ENCODE data around the gene SLC23A1. TPM values are rescaled to one million over a fixed set of nuclear protein-coding genes. Genes with fewer than 3 reads are reported as not detected.
"Not testable (repeated sequence)": the region's sequence is repeated elsewhere in the genome, so short reads cannot be mapped to it uniquely, and the experiment has no call there.

The SLC23A1 gene
- total RNA-seq, 1 experiment from 2014 or later = not detected

- POLR2A ChIA-PET = no interaction called here
- Histone ChIP-seq H3K4me1 (ENCODE audit: control insufficient read depth, insufficient read depth, low read length) (no peaks in the 10 kb centered on the region), H3K27me3 (ENCODE audit: control insufficient read depth, insufficient read depth, low read length) (no peaks in the 10 kb centered on the region), H3K36me3 (ENCODE audit: control insufficient read depth, insufficient read depth, low read length) (no peaks in the 10 kb centered on the region), H3K27ac (ENCODE audit: low read length) (no peak overlapping the region), H3K9me3 (ENCODE audit: control insufficient read depth, insufficient read depth, low read depth, low read length) (no peaks in the 10 kb centered on the region), H3K4me3 (ENCODE audit: low read depth in 2 of 2, low read length in 2 of 2) (no peak overlapping the region)
- CTCF ChIA-PET = interaction anchor here (0.5 kb wide), 1 partner anchor 600 kb away, joined by 3 read pairs; no protein-coding TSS in a partner anchor
- BruUV-seq (replicated peaks) = TSS peak; percentile 44
- in situ Hi-C loops (cut with HindIII; ENCODE audit: low pct_unique_long_range_greater_than_20kb, low sequenced_read_pairs) (no loop called here), intact Hi-C loops (cut with micrococcal nuclease; ENCODE audit: unreplicated experiment) (no loop called here)
- ATAC-seq (no peak), DNase-seq (ENCODE audit: low read depth, low spot score) (no peak)
- TF ChIP-seq, protein P1, sequence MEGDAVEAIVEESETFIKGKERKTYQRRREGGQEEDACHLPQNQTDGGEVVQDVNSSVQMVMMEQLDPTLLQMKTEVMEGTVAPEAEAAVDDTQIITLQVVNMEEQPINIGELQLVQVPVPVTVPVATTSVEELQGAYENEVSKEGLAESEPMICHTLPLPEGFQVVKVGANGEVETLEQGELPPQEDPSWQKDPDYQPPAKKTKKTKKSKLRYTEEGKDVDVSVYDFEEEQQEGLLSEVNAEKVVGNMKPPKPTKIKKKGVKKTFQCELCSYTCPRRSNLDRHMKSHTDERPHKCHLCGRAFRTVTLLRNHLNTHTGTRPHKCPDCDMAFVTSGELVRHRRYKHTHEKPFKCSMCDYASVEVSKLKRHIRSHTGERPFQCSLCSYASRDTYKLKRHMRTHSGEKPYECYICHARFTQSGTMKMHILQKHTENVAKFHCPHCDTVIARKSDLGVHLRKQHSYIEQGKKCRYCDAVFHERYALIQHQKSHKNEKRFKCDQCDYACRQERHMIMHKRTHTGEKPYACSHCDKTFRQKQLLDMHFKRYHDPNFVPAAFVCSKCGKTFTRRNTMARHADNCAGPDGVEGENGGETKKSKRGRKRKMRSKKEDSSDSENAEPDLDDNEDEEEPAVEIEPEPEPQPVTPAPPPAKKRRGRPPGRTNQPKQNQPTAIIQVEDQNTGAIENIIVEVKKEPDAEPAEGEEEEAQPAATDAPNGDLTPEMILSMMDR (IDR thresholded peaks at IDR 0.05) = no peak
- TF ChIP-seq TCF7L2 (IDR thresholded peaks at IDR 0.05; ENCODE audit: low read depth, low read length) = no peak
- no peak for TF ChIP-seq SIN3A (IDR thresholded peaks at IDR 0.05; ENCODE audit: borderline replicate concordance, insufficient read depth, low read depth, low read length)
- no peak for TF ChIP-seq POLR2AphosphoS5 (IDR thresholded peaks at IDR 0.05; ENCODE audit: low read depth, low read length)
- TF ChIP-seq, protein P2, sequence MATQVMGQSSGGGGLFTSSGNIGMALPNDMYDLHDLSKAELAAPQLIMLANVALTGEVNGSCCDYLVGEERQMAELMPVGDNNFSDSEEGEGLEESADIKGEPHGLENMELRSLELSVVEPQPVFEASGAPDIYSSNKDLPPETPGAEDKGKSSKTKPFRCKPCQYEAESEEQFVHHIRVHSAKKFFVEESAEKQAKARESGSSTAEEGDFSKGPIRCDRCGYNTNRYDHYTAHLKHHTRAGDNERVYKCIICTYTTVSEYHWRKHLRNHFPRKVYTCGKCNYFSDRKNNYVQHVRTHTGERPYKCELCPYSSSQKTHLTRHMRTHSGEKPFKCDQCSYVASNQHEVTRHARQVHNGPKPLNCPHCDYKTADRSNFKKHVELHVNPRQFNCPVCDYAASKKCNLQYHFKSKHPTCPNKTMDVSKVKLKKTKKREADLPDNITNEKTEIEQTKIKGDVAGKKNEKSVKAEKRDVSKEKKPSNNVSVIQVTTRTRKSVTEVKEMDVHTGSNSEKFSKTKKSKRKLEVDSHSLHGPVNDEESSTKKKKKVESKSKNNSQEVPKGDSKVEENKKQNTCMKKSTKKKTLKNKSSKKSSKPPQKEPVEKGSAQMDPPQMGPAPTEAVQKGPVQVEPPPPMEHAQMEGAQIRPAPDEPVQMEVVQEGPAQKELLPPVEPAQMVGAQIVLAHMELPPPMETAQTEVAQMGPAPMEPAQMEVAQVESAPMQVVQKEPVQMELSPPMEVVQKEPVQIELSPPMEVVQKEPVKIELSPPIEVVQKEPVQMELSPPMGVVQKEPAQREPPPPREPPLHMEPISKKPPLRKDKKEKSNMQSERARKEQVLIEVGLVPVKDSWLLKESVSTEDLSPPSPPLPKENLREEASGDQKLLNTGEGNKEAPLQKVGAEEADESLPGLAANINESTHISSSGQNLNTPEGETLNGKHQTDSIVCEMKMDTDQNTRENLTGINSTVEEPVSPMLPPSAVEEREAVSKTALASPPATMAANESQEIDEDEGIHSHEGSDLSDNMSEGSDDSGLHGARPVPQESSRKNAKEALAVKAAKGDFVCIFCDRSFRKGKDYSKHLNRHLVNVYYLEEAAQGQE (IDR thresholded peaks at IDR 0.05; ENCODE audit: insufficient read depth in 1 of 2, low read depth in 2 of 2, low read length in 1 of 2) = no peak
Measured at GRCh38 chr5:139354186-139354585, 28.9 kb downstream of the SLC23A1 start.

GRCh38 chr5:139347863-139348262, 35.2 kb downstream of the SLC23A1 start:
- H3K4me3 ChIP-seq (ENCODE audit: low read depth in 2 of 2, low read length in 2 of 2); H3K27me3 ChIP-seq (ENCODE audit: control insufficient read depth, insufficient read depth, low read length); DNase-seq (ENCODE audit: low read depth, low spot score); H3K36me3 ChIP-seq (ENCODE audit: control insufficient read depth, insufficient read depth, low read length); CTCF ChIA-PET; H3K4me1 ChIP-seq (ENCODE audit: control insufficient read depth, insufficient read depth, low read length); intact Hi-C loops (cut with micrococcal nuclease; ENCODE audit: unreplicated experiment); ATAC-seq; POLR2A ChIA-PET; H3K9me3 ChIP-seq (ENCODE audit: control insufficient read depth, insufficient read depth, low read depth, low read length); H3K27ac ChIP-seq (ENCODE audit: low read length); BruUV-seq (replicated peaks); in situ Hi-C loops (cut with HindIII; ENCODE audit: low pct_unique_long_range_greater_than_20kb, low sequenced_read_pairs): not testable (repeated sequence)

GRCh38 chr5:139345442-139345841, 37.7 kb downstream of the SLC23A1 start:
- DNase-seq (ENCODE audit: low read depth, low spot score); H3K9me3 ChIP-seq (ENCODE audit: control insufficient read depth, insufficient read depth, low read depth, low read length); ATAC-seq; BruUV-seq (replicated peaks); H3K27me3 ChIP-seq (ENCODE audit: control insufficient read depth, insufficient read depth, low read length); H3K27ac ChIP-seq (ENCODE audit: low read length); in situ Hi-C loops (cut with HindIII; ENCODE audit: low pct_unique_long_range_greater_than_20kb, low sequenced_read_pairs); POLR2A ChIA-PET; CTCF ChIA-PET; H3K36me3 ChIP-seq (ENCODE audit: control insufficient read depth, insufficient read depth, low read length); H3K4me3 ChIP-seq (ENCODE audit: low read depth in 2 of 2, low read length in 2 of 2); intact Hi-C loops (cut with micrococcal nuclease; ENCODE audit: unreplicated experiment): not testable (repeated sequence)
- H3K4me1 ChIP-seq (ENCODE audit: control insufficient read depth, insufficient read depth, low read length) = peaks cover 12% of the 10 kb centered on the region

Measured in Panc1 (cell line).